GM19372 (cell line): ENCODE data around the gene PLEKHM1.

Experiments
- ATAC-seq: cut with Tn5 transposase; IDR thresholded peaks from one replicate; pipeline ENCODE4 v1.9.1; 2021; ENCODE audit warnings: mild to moderate bottlenecking, low read depth, moderate library complexity; ENCODE audit not compliant: unreplicated experiment

Gene PLEKHM1

GRCh38 chr17:45405250-45406086 lies 85.1 kb downstream of the PLEKHM1 start:
- no peak for ATAC-seq

GRCh38 chr17:45404870-45405249 lies 85.7 kb downstream of the PLEKHM1 start:
- ATAC-seq = no peak

DNA sequence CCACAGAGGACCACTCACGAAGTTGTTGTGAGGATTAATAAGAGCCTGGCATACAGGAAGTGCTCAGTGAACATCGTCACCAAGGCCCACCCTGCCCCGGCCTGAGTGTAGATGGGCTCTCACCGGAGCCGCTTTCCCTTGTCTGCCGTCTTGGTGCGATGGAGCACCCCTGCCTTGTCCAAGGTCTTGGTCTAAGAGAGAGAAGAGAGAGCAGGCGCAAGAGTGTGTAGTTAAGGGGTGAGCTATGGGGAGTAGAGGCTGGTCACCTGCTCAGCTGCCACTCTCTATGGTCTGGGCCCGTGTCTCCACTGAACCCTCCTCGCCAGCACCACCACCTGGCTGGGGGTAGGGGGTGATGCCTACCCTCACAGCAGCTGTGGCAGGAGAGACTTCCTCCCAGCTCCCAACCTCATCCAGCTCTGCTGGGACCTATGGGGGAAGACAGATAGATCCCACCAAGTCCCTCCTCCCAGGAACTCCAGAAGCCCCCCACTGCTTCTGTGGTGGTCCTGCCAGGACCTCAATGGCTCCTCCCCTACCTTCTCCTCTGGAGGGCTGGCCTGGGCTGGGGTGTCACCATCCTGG lies 86.5 kb downstream of the PLEKHM1 start:
- ATAC-seq = no peak

GRCh38 chr17:45402916-45403315 lies 87.6 kb downstream of the PLEKHM1 start:
- no peak for ATAC-seq

DNA sequence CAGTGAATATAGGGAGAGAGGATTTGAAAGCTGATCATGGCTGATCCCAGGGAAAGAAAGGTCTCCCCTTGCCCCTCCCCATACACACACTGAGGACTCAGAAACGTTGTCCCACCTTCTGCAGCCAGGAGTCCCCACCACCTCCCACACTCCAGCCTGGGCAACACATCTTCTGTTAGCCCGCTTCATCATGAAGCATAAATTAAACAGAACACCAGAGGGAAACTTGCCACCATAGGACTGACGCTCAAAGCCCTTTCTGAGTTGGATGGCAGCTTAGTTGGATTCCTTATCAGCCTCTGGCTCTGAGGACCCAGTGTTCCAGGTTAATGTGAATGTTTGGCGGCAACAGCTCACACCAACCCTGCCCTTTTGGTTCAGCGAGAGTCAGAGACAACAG lies 91.7 kb downstream of the PLEKHM1 start:
- no peak for ATAC-seq

GRCh38 chr17:45397796-45398195 lies 92.7 kb downstream of the PLEKHM1 start:
- no peak for ATAC-seq

DNA sequence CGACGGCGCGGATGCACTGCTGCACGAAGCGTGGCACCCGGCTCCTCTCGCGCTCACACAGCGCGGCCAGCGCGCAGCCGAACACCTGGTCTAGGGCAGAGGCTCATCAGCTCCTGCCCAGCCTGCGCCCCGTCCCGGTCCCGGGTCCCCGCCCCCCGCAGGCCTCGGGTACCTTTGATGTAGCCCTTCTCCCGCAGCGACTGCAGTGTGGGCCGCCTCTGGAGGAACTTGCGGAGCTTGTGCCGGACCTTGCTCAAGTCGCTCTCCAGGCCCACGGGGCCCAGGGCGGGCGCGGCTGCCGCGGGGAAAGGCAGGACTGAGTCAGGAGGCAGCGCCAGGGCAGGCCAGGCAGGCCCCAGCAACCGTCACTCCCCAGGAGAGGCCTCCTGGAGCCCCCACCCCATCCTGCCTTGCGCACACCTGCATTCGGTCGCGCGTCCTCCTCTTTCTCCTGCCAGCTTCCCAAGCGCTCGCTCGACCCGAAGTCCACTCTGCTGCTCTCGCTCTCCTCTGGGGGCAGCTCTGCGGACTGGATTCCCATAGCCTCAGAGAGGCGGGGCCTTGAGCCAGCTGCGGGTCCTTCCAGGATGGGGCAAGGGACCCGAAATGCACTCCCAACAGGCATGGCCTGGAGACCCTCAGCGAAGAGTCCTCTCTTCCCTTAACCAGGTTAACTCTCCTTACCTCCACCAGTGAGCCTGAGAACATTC lies 93.9 kb downstream of the PLEKHM1 start:
- ATAC-seq = no peak

- no peak for ATAC-seq
These were observed 94.7 kb downstream of the PLEKHM1 start for GRCh38 chr17:45395569-45396415.

GRCh38 chr17:45394913-45395568 lies 95.5 kb downstream of the PLEKHM1 start:
- ATAC-seq = no peak

GRCh38 chr17:45394564-45394912 lies 96.0 kb downstream of the PLEKHM1 start:
- no peak for ATAC-seq

DNA sequence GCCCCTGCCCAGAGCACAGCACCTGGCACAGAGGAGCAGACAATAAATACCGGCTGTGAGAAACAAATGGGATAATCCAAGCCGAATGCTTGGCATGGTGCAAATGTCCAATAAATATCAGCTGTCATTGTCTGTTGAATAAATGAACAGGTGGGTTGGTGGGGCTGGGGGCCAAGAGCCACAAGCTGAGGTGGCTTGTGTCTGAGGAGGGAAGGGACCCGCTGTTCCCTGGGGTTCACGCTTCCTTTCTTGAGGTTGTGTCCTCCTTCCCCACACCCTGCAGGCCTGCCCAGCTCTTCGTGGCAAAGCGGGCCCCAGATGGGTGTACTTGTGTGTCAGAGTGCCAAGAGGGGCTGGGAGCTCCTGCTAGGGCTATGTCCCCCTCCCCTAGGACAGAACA lies 96.4 kb downstream of the PLEKHM1 start:
- no peak for ATAC-seq

DNA sequence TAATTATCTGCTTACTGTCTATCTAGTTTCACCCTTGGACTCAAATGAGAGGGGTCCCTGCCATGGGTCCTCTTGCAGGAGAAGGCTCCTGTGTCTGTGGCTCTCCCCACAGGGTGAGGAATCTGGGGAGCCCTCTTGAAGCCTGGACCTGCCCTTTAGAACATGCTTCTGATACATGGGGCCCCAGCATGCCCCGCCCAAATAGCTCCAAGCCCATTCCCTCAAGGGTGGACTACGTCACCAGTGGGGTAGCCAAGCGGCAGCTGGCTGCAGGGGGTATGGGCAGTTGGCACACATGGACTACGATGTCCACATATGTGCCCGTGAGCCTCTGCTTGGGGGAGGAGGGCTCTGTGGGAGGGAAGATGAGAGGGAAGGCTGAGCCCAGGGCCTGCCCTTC lies 97.1 kb downstream of the PLEKHM1 start:
- no peak for ATAC-seq

GRCh38 chr17:45391918-45392317 lies 98.6 kb downstream of the PLEKHM1 start:
- ATAC-seq = no peak

GRCh38 chr17:45391291-45391690 lies 99.2 kb downstream of the PLEKHM1 start:
- ATAC-seq = no peak

- ATAC-seq = no peak
These were observed 101.2 kb downstream of the PLEKHM1 start for GRCh38 chr17:45389354-45389753.

DNA sequence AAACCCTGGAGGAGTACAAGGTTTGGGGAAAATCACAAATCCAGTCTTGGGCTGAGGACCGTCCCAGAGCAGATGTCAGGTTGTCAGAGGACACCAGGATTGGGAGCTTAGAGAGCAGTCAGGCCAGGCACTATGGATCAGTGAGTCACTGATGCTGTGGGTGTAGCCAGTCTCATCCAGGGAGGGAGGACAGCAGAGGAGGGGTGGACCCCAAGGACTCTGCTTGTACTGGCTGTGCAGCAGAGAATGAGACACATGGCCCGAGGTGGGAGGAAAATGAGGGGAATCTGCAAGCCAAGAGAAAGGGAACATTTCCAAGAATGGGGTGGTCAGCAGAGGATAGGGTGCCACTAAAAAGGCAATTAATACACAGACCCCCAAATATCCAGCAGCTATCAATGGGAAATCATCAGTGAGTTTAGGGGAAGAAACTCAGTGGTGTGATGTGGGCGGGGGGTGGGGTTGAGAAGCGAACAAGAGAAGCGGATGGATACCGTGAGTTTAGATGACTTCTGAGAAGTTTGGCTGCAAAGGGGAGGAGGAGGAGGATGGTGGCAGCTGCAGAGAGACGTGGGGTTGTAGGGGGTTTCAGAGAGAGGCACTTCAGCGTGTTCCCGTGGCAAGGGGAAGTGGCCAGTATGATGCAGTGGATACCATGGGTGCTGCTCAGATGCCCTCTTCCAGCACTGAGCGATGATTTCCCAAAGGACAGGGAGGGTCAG lies 101.8 kb downstream of the PLEKHM1 start:
- no peak for ATAC-seq

DNA sequence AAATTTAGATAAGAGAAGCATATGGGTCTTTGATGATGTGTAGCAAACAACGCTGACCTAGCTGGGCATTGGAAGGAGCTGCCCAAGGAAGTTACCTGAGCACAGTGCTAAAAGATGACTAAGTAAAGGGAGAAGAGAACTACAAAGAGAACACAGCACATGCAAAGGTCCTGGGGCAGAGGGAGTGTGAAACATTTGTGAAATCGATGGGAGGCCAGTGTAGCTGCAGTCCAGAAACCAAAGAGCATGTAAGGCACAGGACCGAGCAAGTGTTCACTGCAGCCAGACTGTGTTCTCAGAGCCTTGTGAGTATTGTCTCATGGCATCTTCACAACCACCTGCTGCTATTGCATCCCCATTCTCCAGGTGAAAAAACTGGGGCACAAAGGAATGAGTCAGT lies 102.8 kb downstream of the PLEKHM1 start:
- ATAC-seq = no peak

DNA sequence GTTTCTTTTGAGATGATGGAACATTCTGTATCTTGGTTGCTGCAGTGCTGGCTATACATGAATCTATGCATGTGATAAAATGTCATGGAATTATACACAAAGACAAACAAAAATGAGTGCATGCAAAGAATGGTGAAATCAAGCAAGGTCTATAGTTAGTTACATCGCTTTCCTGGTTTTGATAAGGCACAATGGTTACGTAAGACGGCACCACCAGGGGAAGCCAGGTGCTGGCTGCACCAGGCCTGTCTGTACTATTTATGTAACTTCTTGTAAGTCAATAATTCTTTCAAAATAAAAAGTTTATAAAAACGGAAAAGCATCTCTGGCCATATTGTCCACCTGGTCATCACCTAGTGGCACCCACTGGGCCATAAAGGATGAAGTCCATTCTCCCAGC lies 104.3 kb downstream of the PLEKHM1 start:
- no peak for ATAC-seq
